GM10847 (cell line): ENCODE data around the gene PRC1.

Experiments
- POLR2A ChIP-seq: IDR thresholded peaks from 2 replicates; pipeline ENCODE4 v1.6.1; 2011; ENCODE audit not compliant: insufficient read length; ENCODE audit errors: extremely low read depth

The PRC1 gene

GRCh38 chr15:90932660-90932991 lies 61.7 kb downstream of the PRC1 start:
- no peak for TF ChIP-seq POLR2A

- peak; percentile 78 for TF ChIP-seq POLR2A
These were observed 62.3 kb downstream of the PRC1 start, which contains the start of gene HDDC3 for GRCh38 chr15:90931828-90932659. Gene HDDC3 (minus strand): TSS chr15:90932549. CDS start chr15:90932540, 9 bp downstream.

GRCh38 chr15:90931575-90931827 lies 62.8 kb downstream of the PRC1 start:
- no peak for TF ChIP-seq POLR2A

- TF ChIP-seq POLR2A, result no peak
These were observed 63.3 kb downstream of the PRC1 start for GRCh38 chr15:90930861-90931574.

GRCh38 chr15:90929246-90930019 lies 64.9 kb downstream of the PRC1 start:
- no peak for TF ChIP-seq POLR2A

GRCh38 chr15:90924375-90924774 lies 70.0 kb downstream of the PRC1 start:
- TF ChIP-seq POLR2A, result no peak

GRCh38 chr15:90921887-90922286 lies 72.4 kb downstream of the PRC1 start:
- no peak for TF ChIP-seq POLR2A

- no peak for TF ChIP-seq POLR2A
These were observed 75.5 kb downstream of the PRC1 start for GRCh38 chr15:90918835-90919234.

- no peak for TF ChIP-seq POLR2A
These were observed 76.1 kb downstream of the PRC1 start for GRCh38 chr15:90918034-90918788.

- no peak for TF ChIP-seq POLR2A
These were observed 76.8 kb downstream of the PRC1 start for GRCh38 chr15:90917569-90917968.

GRCh38 chr15:90916461-90916860 lies 77.9 kb downstream of the PRC1 start:
- no peak for TF ChIP-seq POLR2A
